Iris pigment epithelial cell (primary cell): ENCODE data around the gene PROSER3.
"Not testable (repeated sequence)": the region's sequence is repeated elsewhere in the genome, so short reads cannot be mapped to it uniquely, and the experiment has no call there.

Source experiments
- DNase-seq: peaks from one replicate; pipeline ENCODE4 v3.0.0-alpha.2; 2011; ENCODE audit warnings: low read depth

The PROSER3 gene

GRCh38 chr19:35722897-35723296, 35.1 kb upstream of the PROSER3 start:
- no peak for DNase-seq

- no peak for DNase-seq
Observed at GRCh38 chr19:35723671-35724070, 34.3 kb upstream of the PROSER3 start.

GRCh38 chr19:35724132-35724531, 33.8 kb upstream of the PROSER3 start:
- DNase-seq, result not testable (repeated sequence)

- no peak for DNase-seq
Observed at GRCh38 chr19:35724560-35724959, 33.4 kb upstream of the PROSER3 start.

- no peak for DNase-seq
Observed at GRCh38 chr19:35725216-35725861, 32.6 kb upstream of the PROSER3 start.

GRCh38 chr19:35727053-35727955, 30.7 kb upstream of the PROSER3 start:
- DNase-seq, result no peak

GRCh38 chr19:35727956-35728706, 29.8 kb upstream of the PROSER3 start:
- no peak for DNase-seq

- DNase-seq, result no peak
Observed at GRCh38 chr19:35729021-35729420, 29.0 kb upstream of the PROSER3 start.

- no peak for DNase-seq
Observed at GRCh38 chr19:35729763-35730162, 28.2 kb upstream of the PROSER3 start.

- no peak for DNase-seq
Observed at GRCh38 chr19:35730326-35730725, 27.6 kb upstream of the PROSER3 start.

- DNase-seq, result no peak
Observed at GRCh38 chr19:35731353-35731752, 26.6 kb upstream of the PROSER3 start.

- DNase-seq, result no peak
Observed at GRCh38 chr19:35731779-35732405, 26.1 kb upstream of the PROSER3 start.

- DNase-seq, result no peak
Observed at GRCh38 chr19:35732540-35733179, 25.3 kb upstream of the PROSER3 start.

GRCh38 chr19:35733180-35734125, 24.5 kb upstream of the PROSER3 start:
- no peak for DNase-seq

- DNase-seq, result no peak
Observed at GRCh38 chr19:35734273-35734672, 23.7 kb upstream of the PROSER3 start.

- DNase-seq, result no peak
Observed at GRCh38 chr19:35734889-35735288, 23.1 kb upstream of the PROSER3 start.

- DNase-seq, result no peak
Observed at GRCh38 chr19:35736913-35737886, 20.8 kb upstream of the PROSER3 start.

- DNase-seq, result no peak
Observed at GRCh38 chr19:35738021-35738886, 19.7 kb upstream of the PROSER3 start.
